Stimulated activated CD4-positive, alpha-beta T cell treated with anti-CD3 and anti-CD28 coated beads, Interleukin-12 subunit alpha, Interleukin-12 subunit beta, amount 100 ng/mL, for 24 hours (primary cell): ENCODE measurements around the gene ADCY2.

Experiments used
- DNase-seq, 2 experiments: peaks; one replicate each; pipeline ENCODE4 v3.0.0-alpha.2; 2020; ENCODE audit warnings: low read depth in 2 of 2

The ADCY2 gene

GRCh38 chr5:7592910-7593309 is 197.0 kb downstream of the ADCY2 start:
- no peak for DNase-seq

- no peak for DNase-seq
These were observed 201.2 kb downstream of the ADCY2 start for GRCh38 chr5:7597059-7597642.

- no peak for DNase-seq
These were observed 211.0 kb downstream of the ADCY2 start for GRCh38 chr5:7606840-7607465.

GRCh38 chr5:7608772-7609171 is 212.8 kb downstream of the ADCY2 start:
- DNase-seq = no peak

GRCh38 chr5:7609726-7610125 is 213.8 kb downstream of the ADCY2 start:
- no peak for DNase-seq

GRCh38 chr5:7610531-7611177 is 214.7 kb downstream of the ADCY2 start:
- no peak for DNase-seq

- no peak for DNase-seq
These were observed 215.6 kb downstream of the ADCY2 start for GRCh38 chr5:7611518-7611917.

GRCh38 chr5:7615566-7616061 is 219.7 kb downstream of the ADCY2 start:
- no peak for DNase-seq

- no peak for DNase-seq
These were observed 221.0 kb downstream of the ADCY2 start for GRCh38 chr5:7616897-7617296.

- no peak for DNase-seq
These were observed 226.6 kb downstream of the ADCY2 start for GRCh38 chr5:7622498-7622897.

- no peak for DNase-seq
These were observed 229.8 kb downstream of the ADCY2 start for GRCh38 chr5:7625740-7626139.

GRCh38 chr5:7628248-7628647 is 232.3 kb downstream of the ADCY2 start:
- DNase-seq = no peak

GRCh38 chr5:7628820-7629219 is 232.9 kb downstream of the ADCY2 start:
- DNase-seq = no peak

GRCh38 chr5:7629561-7629960 is 233.6 kb downstream of the ADCY2 start:
- no peak for DNase-seq

GRCh38 chr5:7634837-7635236 is 238.9 kb downstream of the ADCY2 start:
- DNase-seq = no peak

GRCh38 chr5:7638456-7638855 is 242.5 kb downstream of the ADCY2 start:
- no peak for DNase-seq

GRCh38 chr5:7642029-7642428 is 246.1 kb downstream of the ADCY2 start:
- no peak for DNase-seq

- no peak for DNase-seq
These were observed 248.8 kb downstream of the ADCY2 start for GRCh38 chr5:7644723-7645122.

- DNase-seq = no peak
These were observed 254.8 kb downstream of the ADCY2 start for GRCh38 chr5:7650755-7651154.

GRCh38 chr5:7653046-7653445 is 257.1 kb downstream of the ADCY2 start:
- no peak for DNase-seq

GRCh38 chr5:7657153-7657552 is 261.2 kb downstream of the ADCY2 start:
- no peak for DNase-seq

GRCh38 chr5:7659420-7659819 is 263.5 kb downstream of the ADCY2 start:
- no peak for DNase-seq

- no peak for DNase-seq
These were observed 266.4 kb downstream of the ADCY2 start for GRCh38 chr5:7662289-7662688.
